Kidney (tissue), 14 donors: ENCODE measurements around the gene ALKBH5. TPM values are rescaled to one million over a fixed set of nuclear protein-coding genes. Genes with fewer than 3 reads are reported as not detected.
A peak's percentile ranks its signal among the peaks of the same experiment; 100 is the strongest.

Experiments
- DNase-seq, 5 donors: peaks; one replicate each; pipeline ENCODE4 v3.0.0-alpha.2; 2013 to 2020
- FAIRE-seq: peaks from 2 replicates; lab custom pipeline; 2012; peaks lifted over from hg19 to GRCh38; lab: Jason Lieb, UNC
- H3K27ac ChIP-seq, 2 donors: one replicate each; pipeline ENCODE4 v1.7.0; 2013; ENCODE audit warnings: low read depth in 2 of 2, low read length in 2 of 2, inconsistent platforms in 1 of 2
- H3K27me3 ChIP-seq: one replicate; pipeline ENCODE4 v1.7.1; 2013; ENCODE audit warnings: low read length, inconsistent platforms; ENCODE audit not compliant: control insufficient read depth, insufficient read depth
- H3K36me3 ChIP-seq, 3 donors: one replicate each; pipeline versions ENCODE4 v1.7.0 to v1.7.1; 2013; ENCODE audit warnings: low read length in 3 of 3, control low read depth in 1 of 3, inconsistent platforms in 1 of 3; ENCODE audit not compliant: insufficient read depth in 3 of 3, control insufficient read depth in 2 of 3
- H3K4me1 ChIP-seq, 3 donors: one replicate each; pipeline versions ENCODE4 v1.7.0 to v1.7.1; 2013; ENCODE audit warnings: low read length in 3 of 3, inconsistent platforms in 1 of 3, low read depth in 1 of 3; ENCODE audit not compliant: control insufficient read depth in 2 of 3, insufficient read depth in 2 of 3
- H3K4me3 ChIP-seq, 3 donors: one replicate each; pipeline versions ENCODE4 v1.7.0 to v1.8.1; 2013; ENCODE audit warnings: low read length in 3 of 3, control low read depth in 1 of 3, inconsistent platforms in 1 of 3
- H3K9ac ChIP-seq, 3 donors: one replicate each; pipeline versions ENCODE4 v1.7.0 to v1.7.1; 2013; ENCODE audit warnings: low read length in 3 of 3, control low read depth in 1 of 3, inconsistent platforms in 1 of 3
- H3K9me3 ChIP-seq, 3 donors: one replicate each; pipeline versions ENCODE4 v1.7.0 to v1.7.1; 2013; ENCODE audit warnings: low read length in 3 of 3, control low read depth in 1 of 3, inconsistent platforms in 1 of 3; ENCODE audit not compliant: control insufficient read depth in 2 of 3, insufficient read depth in 1 of 3
- intact Hi-C: fragments of 100-400 bp; cut with DNase I; formaldehyde crosslinking; loops from one replicate; pipeline ENCODE4 v1.11.1; 2022
- polyA plus RNA-seq: library from polyadenylated mRNA; stranded (reverse); fragments of 350-450 nt; fragmentation: Illumina TruSeq; extraction: RNeasy Lipid Tissue Mini Kit (QIAGEN cat#74804); gene quantifications from one replicate; pipeline ENCODE4 v1.2.3, GENCODE V29; 2014; ENCODE audit warnings: low read depth, low replicate concordance; ENCODE audit not compliant: insufficient read depth
- total RNA-seq: library from RNA; stranded (reverse); fragmentation: NEBNext Ultra II Directional; extraction: Animal tissue kit (Norgen Biotek cat#: 25700); gene quantifications from one replicate; pipeline ENCODE4 v1.2.1, GENCODE V29; 2021
- TF ChIP-seq, protein P1 (sequence below): IDR thresholded peaks from 3 replicates; pipeline ENCODE4 v1.5.1; 2012; ENCODE audit warnings: mild to moderate bottlenecking, moderate library complexity, borderline replicate concordance; ENCODE audit not compliant: insufficient read depth; ENCODE audit errors: extremely low read depth
- donor health status: control.
- donor health status: control.
- donor health status: control.
- donor health status: control.
- donor health status: control.
- donor health status: DM: yes; HTN: yes; CAD: no.
- donor health status: Normal renal cell carcinoma (clear cell type).

Gene ALKBH5
- total and polyA plus RNA-seq, 2 donors from 2014 or later = 67.1 to 94.4 TPM

- H3K9ac ChIP-seq = peak overlapping the region in 2 of 3 donors; percentile 62 to 70
- intact Hi-C loops = no loop called here
- peaks cover 3 to 54% (median 47%) of the 10 kb centered on the region in 3 donors for H3K4me1 ChIP-seq
- H3K27me3 ChIP-seq = no peaks in the 10 kb centered on the region
- H3K4me3 ChIP-seq = peak overlapping the region in 2 of 3 donors; percentile 75 to 84
- no peak for FAIRE-seq
- DNase-seq = no peak
- H3K36me3 ChIP-seq = peaks cover 0 to 3% (median 0%) of the 10 kb centered on the region in 3 donors
- H3K27ac ChIP-seq = peak overlapping the region; percentile 60 to 65
- TF ChIP-seq, protein P1, sequence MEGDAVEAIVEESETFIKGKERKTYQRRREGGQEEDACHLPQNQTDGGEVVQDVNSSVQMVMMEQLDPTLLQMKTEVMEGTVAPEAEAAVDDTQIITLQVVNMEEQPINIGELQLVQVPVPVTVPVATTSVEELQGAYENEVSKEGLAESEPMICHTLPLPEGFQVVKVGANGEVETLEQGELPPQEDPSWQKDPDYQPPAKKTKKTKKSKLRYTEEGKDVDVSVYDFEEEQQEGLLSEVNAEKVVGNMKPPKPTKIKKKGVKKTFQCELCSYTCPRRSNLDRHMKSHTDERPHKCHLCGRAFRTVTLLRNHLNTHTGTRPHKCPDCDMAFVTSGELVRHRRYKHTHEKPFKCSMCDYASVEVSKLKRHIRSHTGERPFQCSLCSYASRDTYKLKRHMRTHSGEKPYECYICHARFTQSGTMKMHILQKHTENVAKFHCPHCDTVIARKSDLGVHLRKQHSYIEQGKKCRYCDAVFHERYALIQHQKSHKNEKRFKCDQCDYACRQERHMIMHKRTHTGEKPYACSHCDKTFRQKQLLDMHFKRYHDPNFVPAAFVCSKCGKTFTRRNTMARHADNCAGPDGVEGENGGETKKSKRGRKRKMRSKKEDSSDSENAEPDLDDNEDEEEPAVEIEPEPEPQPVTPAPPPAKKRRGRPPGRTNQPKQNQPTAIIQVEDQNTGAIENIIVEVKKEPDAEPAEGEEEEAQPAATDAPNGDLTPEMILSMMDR = no peak
- H3K9me3 ChIP-seq = no peaks in the 10 kb centered on the region
These were observed 4.5 kb downstream of the ALKBH5 start for GRCh38 chr17:18187821-18188761.

- TF ChIP-seq, protein P1 = no peak
- DNase-seq (peak in 3 of 5 donors; percentile 56 to 84 (median 76)), FAIRE-seq (no peak)
- peak overlapping the region in 1 of 3 donors; percentile 14 for H3K9ac ChIP-seq
- intact Hi-C loops = no loop called here
- peak overlapping the region; percentile 83 to 89 for H3K27ac ChIP-seq
- no peaks in the 10 kb centered on the region for H3K27me3 ChIP-seq
- H3K36me3 ChIP-seq = peaks cover 0 to 13% (median 12%) of the 10 kb centered on the region in 3 donors
- peak overlapping the region in 1 of 3 donors; percentile 23 for H3K4me3 ChIP-seq
- H3K9me3 ChIP-seq = no peaks in the 10 kb centered on the region
- H3K4me1 ChIP-seq = peaks cover 3 to 63% (median 59%) of the 10 kb centered on the region in 3 donors
These were observed 7.1 kb downstream of the ALKBH5 start for GRCh38 chr17:18190628-18191235.

DNA sequence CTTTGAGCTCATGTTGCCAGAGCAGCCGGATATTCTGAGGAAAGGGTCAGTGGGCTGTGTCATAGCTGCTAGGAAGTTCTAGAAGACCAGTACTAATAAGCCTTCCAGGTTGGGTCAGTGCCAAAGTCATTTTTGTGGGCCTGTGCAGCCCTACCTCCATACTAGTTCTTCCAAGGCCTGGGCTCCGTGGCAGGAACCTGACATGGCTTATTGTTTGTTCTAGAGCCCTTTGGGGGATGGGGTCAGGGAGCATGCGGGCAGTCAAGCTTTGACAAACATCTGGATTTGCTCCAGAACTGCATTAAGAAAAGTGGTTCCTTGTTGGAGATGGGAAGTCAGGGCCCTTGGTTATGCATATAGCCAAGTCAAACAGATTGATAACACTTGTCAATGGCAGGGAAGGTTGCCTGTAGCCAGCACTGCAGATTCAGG lies 7.6 kb downstream of the ALKBH5 start:
- Histone ChIP-seq H3K4me3 (peak overlapping the region in 1 of 3 donors; percentile 20), H3K27ac (peak overlapping the region; percentile 47 to 89), H3K4me1 (peaks cover 3 to 61% (median 58%) of the 10 kb centered on the region in 3 donors), H3K9ac (peak overlapping the region in 2 of 3 donors; percentile 14 to 20), H3K27me3 (no peaks in the 10 kb centered on the region), H3K9me3 (no peaks in the 10 kb centered on the region), H3K36me3 (peaks cover 0 to 18% (median 14%) of the 10 kb centered on the region in 3 donors)
- TF ChIP-seq, protein P1 = no peak
- intact Hi-C loops = no loop called here
- FAIRE-seq (no peak), DNase-seq (peak in 1 of 5 donors; percentile 85)
